ENCODE data around the gene DLGAP1.

DLGAP1 gene

DNA sequence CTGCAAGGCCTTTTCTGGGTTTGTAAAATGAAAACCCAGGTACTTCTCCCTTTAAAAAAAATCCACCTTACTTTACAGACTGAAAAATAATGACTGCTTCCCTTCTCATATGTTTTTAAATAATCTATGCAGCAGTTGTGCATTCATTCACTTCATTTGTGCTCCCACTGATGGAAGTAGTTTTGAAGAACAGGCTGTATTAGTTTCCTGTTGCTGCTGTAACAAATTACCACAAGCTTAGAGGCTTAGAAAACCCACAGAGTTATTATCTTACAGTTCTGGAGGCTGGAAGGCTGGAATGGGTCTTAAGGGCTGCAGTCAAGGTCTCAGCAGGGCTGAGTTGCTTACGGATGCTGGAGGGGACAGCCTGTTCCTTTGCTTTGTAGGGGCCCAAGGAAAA is 670.2 kb downstream of the DLGAP1 start:
- H3K4me3 ChIP-seq (ENCODE audit: low read length), result no peak overlapping the region
- no peak for TF ChIP-seq EZH2phosphoT487 (IDR thresholded peaks at IDR 0.05; ENCODE audit: low read depth)
- TF ChIP-seq, protein P1, sequence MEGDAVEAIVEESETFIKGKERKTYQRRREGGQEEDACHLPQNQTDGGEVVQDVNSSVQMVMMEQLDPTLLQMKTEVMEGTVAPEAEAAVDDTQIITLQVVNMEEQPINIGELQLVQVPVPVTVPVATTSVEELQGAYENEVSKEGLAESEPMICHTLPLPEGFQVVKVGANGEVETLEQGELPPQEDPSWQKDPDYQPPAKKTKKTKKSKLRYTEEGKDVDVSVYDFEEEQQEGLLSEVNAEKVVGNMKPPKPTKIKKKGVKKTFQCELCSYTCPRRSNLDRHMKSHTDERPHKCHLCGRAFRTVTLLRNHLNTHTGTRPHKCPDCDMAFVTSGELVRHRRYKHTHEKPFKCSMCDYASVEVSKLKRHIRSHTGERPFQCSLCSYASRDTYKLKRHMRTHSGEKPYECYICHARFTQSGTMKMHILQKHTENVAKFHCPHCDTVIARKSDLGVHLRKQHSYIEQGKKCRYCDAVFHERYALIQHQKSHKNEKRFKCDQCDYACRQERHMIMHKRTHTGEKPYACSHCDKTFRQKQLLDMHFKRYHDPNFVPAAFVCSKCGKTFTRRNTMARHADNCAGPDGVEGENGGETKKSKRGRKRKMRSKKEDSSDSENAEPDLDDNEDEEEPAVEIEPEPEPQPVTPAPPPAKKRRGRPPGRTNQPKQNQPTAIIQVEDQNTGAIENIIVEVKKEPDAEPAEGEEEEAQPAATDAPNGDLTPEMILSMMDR (IDR thresholded peaks at IDR 0.05; ENCODE audit: low read depth, low read length), result no peak
- no peak overlapping the region for H3K9ac ChIP-seq (ENCODE audit: low read length)
- H3K27ac ChIP-seq (ENCODE audit: low read length), result no peak overlapping the region
- no peaks in the 10 kb centered on the region for H3K9me3 ChIP-seq (ENCODE audit: insufficient read depth, low read length)
- H3K27me3 ChIP-seq (ENCODE audit: low read depth, low read length), result peaks cover 28% of the 10 kb centered on the region
- H3K4me1 ChIP-seq (ENCODE audit: low read length), result 0 out of 2 replicates have a peak, but pooled peaks cover 4% of the 10 kb centered on the region
- no peaks in the 10 kb centered on the region for H3K36me3 ChIP-seq (replicated peaks; ENCODE audit: low read depth, low read length)
- H3K79me2 ChIP-seq (ENCODE audit: low read length), result no peaks in the 10 kb centered on the region
- H4K20me1 ChIP-seq (ENCODE audit: insufficient read depth, low read length), result no peaks in the 10 kb centered on the region
- no peak overlapping the region for H2AFZ ChIP-seq (ENCODE audit: low read depth, low read length)
- no peak overlapping the region for H3K4me2 ChIP-seq (ENCODE audit: low read length)

DNA sequence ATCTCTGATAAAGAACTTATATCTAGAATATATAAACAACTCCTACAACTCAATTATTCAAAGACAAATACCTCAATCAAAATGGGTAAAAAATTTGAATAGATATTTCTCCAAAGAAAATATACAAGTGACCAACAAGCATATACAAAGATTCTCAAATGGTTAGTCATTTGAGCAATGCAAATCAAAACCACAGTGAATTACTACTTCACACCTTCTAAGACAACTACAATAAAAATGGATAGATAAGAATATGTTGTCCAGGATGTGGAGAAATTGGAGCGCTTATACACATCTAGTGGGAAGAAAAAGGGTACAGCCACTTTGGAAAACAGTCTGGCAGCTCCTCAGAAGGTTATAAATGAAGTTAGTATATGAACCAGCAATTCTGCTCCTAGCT is 672.2 kb downstream of the DLGAP1 start:
- Histone ChIP-seq H3K9ac (ENCODE audit: low read length) (no peak overlapping the region), H3K27ac (ENCODE audit: low read length) (no peak overlapping the region), H3K9me3 (ENCODE audit: insufficient read depth, low read length) (no peaks in the 10 kb centered on the region), H4K20me1 (ENCODE audit: insufficient read depth, low read length) (no peaks in the 10 kb centered on the region), H3K27me3 (ENCODE audit: low read depth, low read length) (peaks cover 18% of the 10 kb centered on the region), H3K4me2 (ENCODE audit: low read length) (no peak overlapping the region), H3K4me1 (ENCODE audit: low read length) (0 out of 2 replicates have a peak, but pooled peaks cover 4% of the 10 kb centered on the region), H3K4me3 (ENCODE audit: low read length) (no peak overlapping the region), H2AFZ (ENCODE audit: low read depth, low read length) (no peak overlapping the region), H3K36me3 (replicated peaks; ENCODE audit: low read depth, low read length) (no peaks in the 10 kb centered on the region), H3K79me2 (ENCODE audit: low read length) (no peaks in the 10 kb centered on the region)
- no peak for TF ChIP-seq EZH2phosphoT487 (IDR thresholded peaks at IDR 0.05; ENCODE audit: low read depth)
- TF ChIP-seq, protein P1 (IDR thresholded peaks at IDR 0.05; ENCODE audit: low read depth, low read length), result no peak

DNA sequence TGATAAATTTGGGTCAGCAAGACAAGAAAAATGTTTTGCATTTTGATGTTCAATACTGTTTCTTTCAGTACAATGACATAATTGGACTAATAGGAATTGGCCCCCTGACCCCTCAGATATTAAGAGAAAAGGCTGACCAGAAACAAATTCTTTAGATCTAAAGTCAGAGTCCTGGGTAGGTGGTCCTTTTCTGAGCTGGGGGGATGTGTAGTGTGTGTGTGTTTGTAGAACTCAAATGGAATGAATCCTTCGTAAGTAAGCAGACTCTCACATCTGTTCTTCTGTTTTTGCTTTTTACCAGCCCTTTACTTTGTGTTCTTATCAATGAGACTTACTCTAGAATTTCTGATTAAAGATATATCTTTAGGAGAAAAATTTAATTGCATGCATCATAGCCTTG is 677.4 kb downstream of the DLGAP1 start:
- no peak overlapping the region for H3K4me3 ChIP-seq (ENCODE audit: low read length)
- H4K20me1 ChIP-seq (ENCODE audit: insufficient read depth, low read length), result no peaks in the 10 kb centered on the region
- H3K27ac ChIP-seq (ENCODE audit: low read length), result no peak overlapping the region
- no peaks in the 10 kb centered on the region for H3K36me3 ChIP-seq (replicated peaks; ENCODE audit: low read depth, low read length)
- H3K9me3 ChIP-seq (ENCODE audit: insufficient read depth, low read length), result no peaks in the 10 kb centered on the region
- no peak overlapping the region for H3K9ac ChIP-seq (ENCODE audit: low read length)
- no peaks in the 10 kb centered on the region for H3K79me2 ChIP-seq (ENCODE audit: low read length)
- H2AFZ ChIP-seq (ENCODE audit: low read depth, low read length), result no peak overlapping the region
- H3K4me1 ChIP-seq (ENCODE audit: low read length), result no peaks in the 10 kb centered on the region
- no peak overlapping the region for H3K4me2 ChIP-seq (ENCODE audit: low read length)
- peaks cover 16% of the 10 kb centered on the region for H3K27me3 ChIP-seq (ENCODE audit: low read depth, low read length)
- TF ChIP-seq, protein P1 (IDR thresholded peaks at IDR 0.05; ENCODE audit: low read depth, low read length), result no peak
- TF ChIP-seq EZH2phosphoT487 (IDR thresholded peaks at IDR 0.05; ENCODE audit: low read depth), result no peak

DNA sequence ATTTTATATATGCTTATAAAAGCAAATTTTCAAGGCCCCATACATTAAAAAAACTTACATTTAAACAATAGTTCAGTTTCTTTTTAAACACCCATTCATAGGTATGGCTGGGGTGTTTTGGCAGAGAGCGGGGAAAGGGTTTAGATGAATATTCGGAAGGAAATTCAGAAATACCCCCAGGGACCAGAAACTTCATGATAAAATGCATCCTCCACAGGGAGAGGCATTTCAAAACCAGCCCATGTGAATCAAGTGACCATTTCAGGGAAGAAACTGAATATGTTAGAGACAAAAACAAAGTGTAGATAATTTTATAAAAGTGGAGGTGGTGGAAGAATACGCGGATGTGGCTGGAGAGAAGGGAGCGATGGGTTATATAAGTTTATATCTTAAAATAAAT is 678.0 kb downstream of the DLGAP1 start:
- Histone ChIP-seq H3K4me3 (ENCODE audit: low read length) (no peak overlapping the region), H4K20me1 (ENCODE audit: insufficient read depth, low read length) (no peaks in the 10 kb centered on the region)
- TF ChIP-seq EZH2phosphoT487 (IDR thresholded peaks at IDR 0.05; ENCODE audit: low read depth), result no peak
- TF ChIP-seq, protein P1 (IDR thresholded peaks at IDR 0.05; ENCODE audit: low read depth, low read length), result no peak

More for the DNA sequence above, 678.0 kb downstream of the DLGAP1 start:
- H3K4me2 ChIP-seq (ENCODE audit: low read length), result no peak overlapping the region
- H3K27ac ChIP-seq (ENCODE audit: low read length), result no peak overlapping the region
- H3K79me2 ChIP-seq (ENCODE audit: low read length), result no peaks in the 10 kb centered on the region
- H3K36me3 ChIP-seq (replicated peaks; ENCODE audit: low read depth, low read length), result no peaks in the 10 kb centered on the region
- H3K9me3 ChIP-seq (ENCODE audit: insufficient read depth, low read length), result no peaks in the 10 kb centered on the region
- peaks cover 16% of the 10 kb centered on the region for H3K27me3 ChIP-seq (ENCODE audit: low read depth, low read length)
- no peak overlapping the region for H3K9ac ChIP-seq (ENCODE audit: low read length)
- no peak overlapping the region for H2AFZ ChIP-seq (ENCODE audit: low read depth, low read length)
- no peaks in the 10 kb centered on the region for H3K4me1 ChIP-seq (ENCODE audit: low read length)
